Measurements from ENCODE around the gene CCDC154. TPM values are rescaled to one million over a fixed set of nuclear protein-coding genes. Genes with fewer than 3 reads are reported as not detected.

The CCDC154 gene
- total RNA-seq, 1 donor from 2014 or later, result under 0.01 TPM

GRCh38 chr16:1456951-1457350 is 12.6 kb upstream of the CCDC154 start:
- peaks cover 64 to 69% (median 66%) of the 10 kb centered on the region in 3 donors for H3K36me3 ChIP-seq (ENCODE audit: control insufficient read depth in 3 of 3, insufficient read depth in 3 of 3, low read length in 3 of 3)
- no peaks in the 10 kb centered on the region for H3K4me1 ChIP-seq (ENCODE audit: control insufficient read depth in 3 of 3, insufficient read depth in 3 of 3, low read length in 3 of 3)
- H3K27ac ChIP-seq (ENCODE audit: low read depth, low read length), result no peak overlapping the region
- H3K9me3 ChIP-seq (ENCODE audit: control insufficient read depth in 3 of 3, low read length in 3 of 3), result no peaks in the 10 kb centered on the region
- no peak overlapping the region for H3K9ac ChIP-seq (ENCODE audit: low read depth in 1 of 3, low read length in 3 of 3)
- H3K27me3 ChIP-seq (ENCODE audit: control insufficient read depth in 3 of 3, insufficient read depth in 3 of 3, low read length in 3 of 3), result no peaks in the 10 kb centered on the region
- no peak overlapping the region for H3K4me3 ChIP-seq (ENCODE audit: low read length in 3 of 3)

DNA sequence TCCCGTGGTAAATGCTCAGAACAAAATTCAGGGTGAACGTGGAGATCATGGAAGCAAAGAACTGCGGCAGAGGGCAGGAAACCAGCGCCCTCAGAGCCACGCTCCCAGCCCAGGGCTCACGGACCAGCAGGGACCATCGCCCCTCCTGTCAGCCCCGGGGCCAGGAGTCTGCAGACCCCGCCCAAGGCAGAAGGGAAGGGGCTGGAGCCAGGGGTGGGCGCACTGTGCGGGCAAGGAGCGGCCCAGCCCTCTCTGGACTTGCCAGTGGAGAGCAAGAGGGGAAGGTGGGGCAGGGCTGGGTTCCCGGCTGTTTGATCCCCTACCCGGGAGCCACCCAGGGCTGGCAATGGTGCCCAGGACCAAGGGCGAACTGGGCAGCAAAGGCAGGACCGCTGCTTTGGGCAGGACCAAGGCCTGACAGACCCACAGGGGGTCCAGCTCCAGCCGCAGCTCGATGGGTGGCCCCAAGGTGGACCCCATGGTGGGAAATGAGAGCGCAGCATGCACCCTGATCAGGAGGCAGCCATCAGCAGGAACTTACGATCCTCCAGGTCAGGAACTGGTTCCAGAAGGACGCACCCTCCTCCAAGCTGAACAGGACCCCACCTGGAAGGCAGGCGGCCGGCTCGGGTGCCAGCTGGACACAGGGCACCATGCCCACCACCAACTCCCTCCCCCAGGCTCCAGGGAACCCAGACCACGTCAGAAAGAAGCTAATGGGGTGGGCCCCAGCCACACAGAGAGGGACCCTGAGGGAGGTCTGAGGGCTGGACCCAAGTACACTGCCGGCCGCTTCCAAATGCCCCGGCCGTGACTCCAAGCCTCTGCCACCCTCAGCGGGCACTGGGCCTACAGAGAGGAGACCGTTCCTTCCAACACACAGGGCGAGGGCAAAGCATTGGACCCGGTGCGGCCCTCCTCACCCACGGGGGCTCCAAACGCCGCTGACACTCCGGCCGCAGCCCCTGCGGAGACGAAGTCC is 11.1 kb upstream of the CCDC154 start:
- no peak overlapping the region for H3K9ac ChIP-seq (ENCODE audit: low read depth in 1 of 3, low read length in 3 of 3)
- no peak overlapping the region for H3K4me3 ChIP-seq (ENCODE audit: low read length in 3 of 3)
- no peaks in the 10 kb centered on the region for H3K4me1 ChIP-seq (ENCODE audit: control insufficient read depth in 3 of 3, insufficient read depth in 3 of 3, low read length in 3 of 3)
- H3K27me3 ChIP-seq (ENCODE audit: control insufficient read depth in 3 of 3, insufficient read depth in 3 of 3, low read length in 3 of 3), result no peaks in the 10 kb centered on the region
- H3K9me3 ChIP-seq (ENCODE audit: control insufficient read depth in 3 of 3, low read length in 3 of 3), result no peaks in the 10 kb centered on the region
- no peak overlapping the region for H3K27ac ChIP-seq (ENCODE audit: low read depth, low read length)
- peaks cover 63 to 73% (median 69%) of the 10 kb centered on the region in 3 donors for H3K36me3 ChIP-seq (ENCODE audit: control insufficient read depth in 3 of 3, insufficient read depth in 3 of 3, low read length in 3 of 3)

DNA sequence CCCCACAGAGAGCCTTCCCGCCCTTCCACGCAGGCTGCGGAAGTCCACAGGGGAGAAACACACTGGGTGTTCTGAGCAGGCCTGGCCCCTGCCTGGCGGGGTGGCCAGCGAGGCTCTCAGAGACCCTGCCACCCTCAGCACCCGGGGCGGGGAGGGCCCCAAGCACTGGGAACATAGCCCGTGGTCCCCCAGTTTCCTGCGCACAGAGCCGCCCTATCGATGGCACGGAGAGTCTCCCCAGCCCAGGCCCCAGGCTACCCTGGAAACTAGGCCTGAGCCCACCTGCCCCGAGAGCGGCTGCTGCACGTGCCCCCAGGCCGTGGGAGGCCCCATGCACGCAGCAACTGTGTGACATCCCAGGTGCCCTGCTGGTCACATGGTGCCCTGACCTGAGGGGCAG is 10.2 kb upstream of the CCDC154 start:
- Histone ChIP-seq H3K9me3 (ENCODE audit: control insufficient read depth in 3 of 3, low read length in 3 of 3) (no peaks in the 10 kb centered on the region), H3K4me1 (ENCODE audit: control insufficient read depth in 3 of 3, insufficient read depth in 3 of 3, low read length in 3 of 3) (no peaks in the 10 kb centered on the region), H3K9ac (ENCODE audit: low read depth in 1 of 3, low read length in 3 of 3) (no peak overlapping the region), H3K27me3 (ENCODE audit: control insufficient read depth in 3 of 3, insufficient read depth in 3 of 3, low read length in 3 of 3) (no peaks in the 10 kb centered on the region), H3K36me3 (ENCODE audit: control insufficient read depth in 3 of 3, insufficient read depth in 3 of 3, low read length in 3 of 3) (peaks cover 55 to 74% (median 67%) of the 10 kb centered on the region in 3 donors), H3K27ac (ENCODE audit: low read depth, low read length) (no peak overlapping the region), H3K4me3 (ENCODE audit: low read length in 3 of 3) (no peak overlapping the region)

- H3K4me1 ChIP-seq (ENCODE audit: control insufficient read depth in 3 of 3, insufficient read depth in 3 of 3, low read length in 3 of 3), result no peaks in the 10 kb centered on the region
- H3K4me3 ChIP-seq (ENCODE audit: low read length in 3 of 3), result no peak overlapping the region
- H3K9me3 ChIP-seq (ENCODE audit: control insufficient read depth in 3 of 3, low read length in 3 of 3), result no peaks in the 10 kb centered on the region
- H3K27me3 ChIP-seq (ENCODE audit: control insufficient read depth in 3 of 3, insufficient read depth in 3 of 3, low read length in 3 of 3), result no peaks in the 10 kb centered on the region
- no peak overlapping the region for H3K27ac ChIP-seq (ENCODE audit: low read depth, low read length)
- no peak overlapping the region for H3K9ac ChIP-seq (ENCODE audit: low read depth in 1 of 3, low read length in 3 of 3)
- peaks cover 52 to 76% (median 68%) of the 10 kb centered on the region in 3 donors for H3K36me3 ChIP-seq (ENCODE audit: control insufficient read depth in 3 of 3, insufficient read depth in 3 of 3, low read length in 3 of 3)
Observed at GRCh38 chr16:1453316-1453715, 9.0 kb upstream of the CCDC154 start.

GRCh38 chr16:1452530-1452929 is 8.2 kb upstream of the CCDC154 start:
- H3K9ac ChIP-seq (ENCODE audit: low read depth in 1 of 3, low read length in 3 of 3), result no peak overlapping the region
- no peaks in the 10 kb centered on the region for H3K9me3 ChIP-seq (ENCODE audit: control insufficient read depth in 3 of 3, low read length in 3 of 3)
- no peaks in the 10 kb centered on the region for H3K27me3 ChIP-seq (ENCODE audit: control insufficient read depth in 3 of 3, insufficient read depth in 3 of 3, low read length in 3 of 3)
- H3K4me1 ChIP-seq (ENCODE audit: control insufficient read depth in 3 of 3, insufficient read depth in 3 of 3, low read length in 3 of 3), result no peaks in the 10 kb centered on the region
- no peak overlapping the region for H3K4me3 ChIP-seq (ENCODE audit: low read length in 3 of 3)
- no peak overlapping the region for H3K27ac ChIP-seq (ENCODE audit: low read depth, low read length)
- H3K36me3 ChIP-seq (ENCODE audit: control insufficient read depth in 3 of 3, insufficient read depth in 3 of 3, low read length in 3 of 3), result peaks cover 57 to 78% (median 68%) of the 10 kb centered on the region in 3 donors

DNA sequence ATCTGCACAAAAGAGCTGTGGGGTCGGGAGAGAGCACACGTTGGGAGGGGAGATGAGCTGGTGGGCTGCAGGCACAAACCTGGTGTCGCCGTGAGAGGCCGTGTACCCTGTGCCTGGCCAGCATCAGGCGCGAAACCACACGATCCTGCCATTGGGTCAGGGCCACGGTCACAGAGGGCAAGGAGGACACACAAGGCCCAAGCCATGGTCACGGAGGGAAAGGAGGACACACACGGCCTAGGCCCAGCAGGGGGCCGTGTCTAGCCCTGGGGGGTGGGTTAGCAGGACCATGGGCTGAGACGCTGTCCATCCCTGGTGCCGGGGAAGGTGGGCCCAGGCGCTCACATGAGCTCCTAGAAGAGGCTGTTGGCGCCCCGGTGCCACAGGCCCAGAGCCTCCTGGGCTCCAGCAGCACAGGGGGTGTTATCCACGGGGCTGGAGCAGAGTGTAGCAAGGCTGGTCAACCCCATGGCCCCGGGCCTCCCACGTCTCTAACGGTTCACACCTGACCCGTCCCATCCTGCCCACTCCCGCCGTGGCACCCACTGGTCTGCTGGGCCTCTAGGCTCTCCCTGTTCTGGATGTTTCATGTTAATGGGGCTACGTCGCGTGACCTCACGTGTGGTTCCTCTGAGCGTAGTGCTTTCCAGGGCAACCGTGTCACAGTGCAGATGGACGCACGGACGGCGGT is 7.5 kb upstream of the CCDC154 start:
- H3K27me3 ChIP-seq (ENCODE audit: control insufficient read depth in 3 of 3, insufficient read depth in 3 of 3, low read length in 3 of 3), result no peaks in the 10 kb centered on the region

GRCh38 chr16:1450841-1451240 is 6.5 kb upstream of the CCDC154 start:
- H3K36me3 ChIP-seq (ENCODE audit: control insufficient read depth in 3 of 3, insufficient read depth in 3 of 3, low read length in 3 of 3), result peaks cover 62 to 78% (median 70%) of the 10 kb centered on the region in 3 donors
- H3K4me1 ChIP-seq (ENCODE audit: control insufficient read depth in 3 of 3, insufficient read depth in 3 of 3, low read length in 3 of 3), result no peaks in the 10 kb centered on the region
- H3K9me3 ChIP-seq (ENCODE audit: control insufficient read depth in 3 of 3, low read length in 3 of 3), result no peaks in the 10 kb centered on the region

More for the DNA sequence above, 7.5 kb upstream of the CCDC154 start:
- Histone ChIP-seq H3K9ac (ENCODE audit: low read depth in 1 of 3, low read length in 3 of 3) (no peak overlapping the region), H3K27ac (ENCODE audit: low read depth, low read length) (no peak overlapping the region), H3K36me3 (ENCODE audit: control insufficient read depth in 3 of 3, insufficient read depth in 3 of 3, low read length in 3 of 3) (peaks cover 59 to 76% (median 65%) of the 10 kb centered on the region in 3 donors), H3K4me3 (ENCODE audit: low read length in 3 of 3) (no peak overlapping the region), H3K9me3 (ENCODE audit: control insufficient read depth in 3 of 3, low read length in 3 of 3) (no peaks in the 10 kb centered on the region), H3K4me1 (ENCODE audit: control insufficient read depth in 3 of 3, insufficient read depth in 3 of 3, low read length in 3 of 3) (no peaks in the 10 kb centered on the region)

GRCh38 chr16:1450218-1450617 is 5.9 kb upstream of the CCDC154 start:
- H3K9ac ChIP-seq (ENCODE audit: low read depth in 1 of 3, low read length in 3 of 3), result no peak overlapping the region
- H3K27ac ChIP-seq (ENCODE audit: low read depth, low read length), result no peak overlapping the region
- no peak overlapping the region for H3K4me3 ChIP-seq (ENCODE audit: low read length in 3 of 3)
- no peaks in the 10 kb centered on the region for H3K4me1 ChIP-seq (ENCODE audit: control insufficient read depth in 3 of 3, insufficient read depth in 3 of 3, low read length in 3 of 3)
- H3K27me3 ChIP-seq (ENCODE audit: control insufficient read depth in 3 of 3, insufficient read depth in 3 of 3, low read length in 3 of 3), result no peaks in the 10 kb centered on the region
- no peaks in the 10 kb centered on the region for H3K9me3 ChIP-seq (ENCODE audit: control insufficient read depth in 3 of 3, low read length in 3 of 3)
- peaks cover 56 to 74% (median 64%) of the 10 kb centered on the region in 3 donors for H3K36me3 ChIP-seq (ENCODE audit: control insufficient read depth in 3 of 3, insufficient read depth in 3 of 3, low read length in 3 of 3)

More at GRCh38 chr16:1450841-1451240, 6.5 kb upstream of the CCDC154 start:
- Histone ChIP-seq H3K9ac (ENCODE audit: low read depth in 1 of 3, low read length in 3 of 3) (no peak overlapping the region), H3K4me3 (ENCODE audit: low read length in 3 of 3) (no peak overlapping the region), H3K27ac (ENCODE audit: low read depth, low read length) (no peak overlapping the region), H3K27me3 (ENCODE audit: control insufficient read depth in 3 of 3, insufficient read depth in 3 of 3, low read length in 3 of 3) (no peaks in the 10 kb centered on the region)

- no peaks in the 10 kb centered on the region for H3K9me3 ChIP-seq (ENCODE audit: control insufficient read depth in 3 of 3, low read length in 3 of 3)
- no peak overlapping the region for H3K27ac ChIP-seq (ENCODE audit: low read depth, low read length)
- no peaks in the 10 kb centered on the region for H3K27me3 ChIP-seq (ENCODE audit: control insufficient read depth in 3 of 3, insufficient read depth in 3 of 3, low read length in 3 of 3)
- H3K36me3 ChIP-seq (ENCODE audit: control insufficient read depth in 3 of 3, insufficient read depth in 3 of 3, low read length in 3 of 3), result peaks cover 50 to 66% (median 56%) of the 10 kb centered on the region in 3 donors
- no peak overlapping the region for H3K4me3 ChIP-seq (ENCODE audit: low read length in 3 of 3)
- H3K4me1 ChIP-seq (ENCODE audit: control insufficient read depth in 3 of 3, insufficient read depth in 3 of 3, low read length in 3 of 3), result no peaks in the 10 kb centered on the region
- H3K9ac ChIP-seq (ENCODE audit: low read depth in 1 of 3, low read length in 3 of 3), result no peak overlapping the region
Observed at GRCh38 chr16:1449201-1449788, 4.9 kb upstream of the CCDC154 start.
